ENCODE measurements around the gene ACOT8.
A peak's percentile ranks its signal among the peaks of the same experiment; 100 is the strongest.
"Not testable (repeated sequence)": the region's sequence is repeated elsewhere in the genome, so short reads cannot be mapped to it uniquely, and the experiment has no call there.

The ACOT8 gene

DNA sequence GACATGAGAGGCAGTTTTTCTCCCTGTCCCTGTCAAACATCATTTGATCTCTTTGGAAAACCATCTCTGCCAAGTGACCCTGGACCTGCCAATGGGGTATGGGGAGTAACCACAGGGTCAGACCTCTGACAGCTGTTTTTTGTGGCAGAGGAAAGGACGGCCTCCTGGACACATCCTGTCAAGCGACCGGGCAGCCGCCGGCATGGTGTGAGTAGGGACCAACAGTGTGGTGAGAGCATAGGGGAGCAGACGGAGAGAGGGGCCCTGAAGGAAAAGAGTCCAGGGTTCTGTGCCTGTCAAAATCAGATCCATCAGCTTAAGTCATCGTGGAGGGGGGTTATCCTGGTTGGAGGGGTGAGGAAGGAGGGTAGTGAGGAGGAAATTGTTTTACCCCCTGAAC lies 55.3 kb downstream of the ACOT8 start:
- Mint-ChIP-seq H3K27ac (no peak overlapping the region), H3K4me3 (no peak overlapping the region), H3K27me3 (no peaks in the 10 kb centered on the region), H3K9me3 (no peaks in the 10 kb centered on the region), H3K36me3 (ENCODE audit: insufficient read depth) (peaks cover 31% of the 10 kb centered on the region), H3K4me1 (ENCODE audit: low read depth in 2 of 2) (peaks cover 7 to 12% of the 10 kb centered on the region in 2 donors)
- ATAC-seq (replicated peaks): no peak
- DNase-seq: no peak

DNA sequence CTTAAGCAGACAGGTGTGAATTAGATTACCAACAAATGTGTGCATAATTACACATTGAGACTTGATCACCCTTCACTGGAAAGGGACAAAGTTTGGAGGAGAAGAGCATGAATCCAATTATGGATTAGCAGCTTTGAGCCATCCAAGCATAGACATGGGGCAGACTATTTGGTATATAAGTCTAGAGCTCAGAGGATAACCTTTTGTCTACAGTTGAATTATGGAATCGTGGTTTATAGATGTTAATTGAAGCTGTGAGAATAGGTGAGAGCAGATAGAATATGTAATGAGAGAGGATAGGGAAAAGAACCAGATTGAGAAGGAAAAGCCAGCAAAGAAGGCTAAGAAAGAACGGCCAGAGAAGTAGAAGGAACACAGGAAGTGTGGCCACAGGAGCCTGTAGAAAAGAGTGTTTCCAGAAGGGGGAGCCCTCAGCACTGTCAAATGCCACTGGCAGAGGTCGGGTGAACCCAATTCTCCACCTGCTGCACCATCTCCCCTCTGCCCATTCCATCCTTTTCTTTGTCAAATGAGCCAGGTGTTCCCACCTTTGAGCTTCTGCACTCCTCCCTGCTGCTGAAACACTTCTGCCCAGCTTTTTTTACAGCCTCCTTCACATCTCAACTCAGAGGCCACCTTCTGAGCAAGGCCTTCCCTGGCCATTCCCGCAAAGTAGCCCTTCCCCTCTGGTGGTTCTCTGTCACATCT lies 58.1 kb downstream of the ACOT8 start:
- Mint-ChIP-seq H3K4me1 (ENCODE audit: low read depth in 2 of 2) (peaks cover 7 to 12% of the 10 kb centered on the region in 2 donors), H3K4me3 (peak overlapping the region in 1 of 2 donors; percentile 24), H3K27me3 (no peaks in the 10 kb centered on the region), H3K9me3 (no peaks in the 10 kb centered on the region), H3K36me3 (ENCODE audit: insufficient read depth) (peaks cover 37% of the 10 kb centered on the region), H3K27ac (peak overlapping the region; percentile 0 to 64)
- peak; percentile 97 for ATAC-seq (replicated peaks)
- DNase-seq: peak; percentile 60 to 69 (median 66)

DNA sequence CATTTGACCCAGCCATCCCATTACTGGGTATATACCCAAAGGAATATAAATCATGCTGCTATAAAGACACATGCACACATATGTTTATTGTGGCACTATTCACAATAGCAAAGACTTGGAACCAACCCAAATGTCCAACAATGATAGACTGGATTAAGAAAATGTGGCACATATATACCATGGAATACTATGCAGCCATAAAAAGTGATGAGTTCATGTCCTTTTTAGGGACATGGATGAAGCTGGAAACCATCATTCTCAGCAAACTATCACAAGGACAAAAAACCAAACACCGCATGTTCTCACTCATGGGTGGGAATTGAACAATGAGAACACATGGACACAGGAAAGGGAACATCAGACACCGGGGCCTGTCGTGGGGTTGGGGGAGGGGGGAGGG lies 59.2 kb downstream of the ACOT8 start:
- H3K9me3 Mint-ChIP-seq; H3K27ac Mint-ChIP-seq; ATAC-seq (replicated peaks); H3K4me3 Mint-ChIP-seq; DNase-seq; H3K27me3 Mint-ChIP-seq: not testable (repeated sequence)
- Mint-ChIP-seq H3K36me3 (ENCODE audit: insufficient read depth) (peaks cover 42% of the 10 kb centered on the region), H3K4me1 (ENCODE audit: low read depth in 2 of 2) (peaks cover 8 to 12% of the 10 kb centered on the region in 2 donors)

DNA sequence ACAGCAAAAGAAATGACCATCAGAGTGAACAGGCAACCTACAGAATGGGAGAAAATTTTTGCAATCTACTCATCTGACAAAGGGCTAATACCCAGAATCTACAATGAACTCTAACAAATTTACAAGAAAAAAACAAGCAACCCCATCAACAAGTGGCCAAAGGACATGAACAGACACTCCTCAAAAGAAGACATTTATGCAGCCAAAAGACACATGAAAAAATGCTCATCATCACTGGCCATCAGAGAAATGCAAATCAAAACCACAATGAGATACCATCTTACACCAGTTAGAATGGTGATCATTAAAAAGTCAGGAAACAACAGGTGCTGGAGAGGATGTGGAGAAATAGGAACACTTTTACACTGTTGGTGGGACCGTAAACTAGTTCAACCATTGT lies 59.7 kb downstream of the ACOT8 start:
- H3K27me3 Mint-ChIP-seq; H3K4me3 Mint-ChIP-seq; H3K9me3 Mint-ChIP-seq; H3K27ac Mint-ChIP-seq; ATAC-seq (replicated peaks); DNase-seq: not testable (repeated sequence)
- H3K36me3 Mint-ChIP-seq (ENCODE audit: insufficient read depth): peaks cover 44% of the 10 kb centered on the region
- peaks cover 12 to 17% of the 10 kb centered on the region in 2 donors for H3K4me1 Mint-ChIP-seq (ENCODE audit: low read depth in 2 of 2)

- H3K4me3 Mint-ChIP-seq: no peak overlapping the region
- no peaks in the 10 kb centered on the region for H3K27me3 Mint-ChIP-seq
- H3K4me1 Mint-ChIP-seq (ENCODE audit: low read depth in 2 of 2): peaks cover 16 to 22% of the 10 kb centered on the region in 2 donors
- ATAC-seq (replicated peaks) (no peak), DNase-seq (no peak)
- H3K27ac Mint-ChIP-seq: no peak overlapping the region
- H3K9me3 Mint-ChIP-seq: no peaks in the 10 kb centered on the region
- peaks cover 48% of the 10 kb centered on the region for H3K36me3 Mint-ChIP-seq (ENCODE audit: insufficient read depth)
These were observed 60.7 kb downstream of the ACOT8 start for GRCh38 chr20:45796337-45797065.

DNA sequence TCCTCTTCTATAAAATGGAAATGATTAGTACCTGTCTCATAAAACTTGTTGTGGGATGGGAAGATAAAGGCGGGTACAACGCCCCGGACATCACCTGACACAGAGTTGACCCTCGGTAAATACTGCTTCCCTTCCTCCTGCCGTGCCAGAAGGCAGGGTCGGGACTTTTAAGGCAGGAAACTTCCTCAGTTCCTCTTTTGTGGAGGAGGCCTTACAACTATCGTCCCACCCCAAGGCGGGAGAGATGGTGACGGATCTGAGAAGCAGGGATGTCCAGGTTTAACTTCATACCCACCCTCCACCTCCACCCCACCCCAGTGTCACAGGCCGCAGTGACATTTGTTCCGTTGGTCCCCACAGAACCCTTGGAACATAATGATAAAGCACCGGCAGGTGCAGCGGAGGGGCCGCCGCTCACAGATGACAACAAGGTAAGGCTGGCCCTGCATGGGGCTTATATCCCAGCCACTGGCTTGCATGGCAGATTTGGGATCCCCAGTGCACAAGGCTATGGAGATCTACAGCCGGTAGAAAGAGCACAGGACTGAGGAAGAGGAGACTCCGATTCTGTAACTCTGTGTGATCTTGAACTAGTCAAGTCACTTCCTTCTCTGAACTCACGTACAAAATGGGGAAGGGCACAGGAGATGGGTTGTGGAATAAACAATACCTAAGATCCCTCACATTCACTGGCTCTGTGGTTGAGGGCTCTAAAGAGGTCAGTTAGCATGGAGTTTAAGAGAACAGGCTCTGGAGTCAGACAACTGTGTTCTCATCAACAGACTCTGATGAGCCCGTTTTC lies 64.7 kb downstream of the ACOT8 start:
- peaks cover 44% of the 10 kb centered on the region for H3K36me3 Mint-ChIP-seq (ENCODE audit: insufficient read depth)
- no peaks in the 10 kb centered on the region for H3K27me3 Mint-ChIP-seq
- no peaks in the 10 kb centered on the region for H3K9me3 Mint-ChIP-seq
- DNase-seq (no peak), ATAC-seq (replicated peaks) (no peak)
- H3K4me3 Mint-ChIP-seq: peak overlapping the region; percentile 86 to 90
- H3K27ac Mint-ChIP-seq: peak overlapping the region; percentile 95 to 96
- peaks cover 10 to 13% of the 10 kb centered on the region in 2 donors for H3K4me1 Mint-ChIP-seq (ENCODE audit: low read depth in 2 of 2)
